B cell (primary cell): ENCODE results near the gene KRT35.

Experiments
- EZH2 ChIP-seq: IDR thresholded peaks from 2 replicates; pipeline ENCODE4 v1.6.1; 2012; ENCODE audit warnings: borderline replicate concordance, low read depth, mild to moderate bottlenecking, moderate library complexity, low read length; ENCODE audit not compliant: insufficient read depth, poor library complexity, severe bottlenecking
- TF ChIP-seq, protein P1 (sequence below): fragments of 200-600 bp; IDR thresholded peaks from one replicate; pipeline ENCODE4 v1.8.0; 2022; ENCODE audit warnings: antibody characterized with exemption, mild to moderate bottlenecking

DNA sequence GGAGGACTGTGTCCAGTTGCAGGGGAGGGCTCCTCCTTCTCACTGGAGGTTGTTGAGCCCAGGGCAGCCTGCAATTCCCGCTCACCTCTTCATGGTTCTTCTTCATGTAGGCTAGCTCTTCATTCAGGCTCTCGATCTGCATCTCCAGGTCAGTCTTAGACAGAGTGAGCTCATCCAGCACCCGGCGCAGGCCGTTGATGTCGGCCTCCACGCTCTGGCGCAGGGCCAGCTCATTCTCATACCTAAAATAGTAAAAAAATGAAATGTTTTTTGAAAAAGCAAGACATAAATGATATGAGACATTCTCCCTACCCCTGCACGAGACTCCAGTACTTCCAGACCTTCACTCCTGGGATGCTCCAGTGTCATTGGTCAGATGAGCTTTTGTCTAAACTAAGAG, 22.3 kb upstream of the KRT35 start:
- TF ChIP-seq, protein P1, sequence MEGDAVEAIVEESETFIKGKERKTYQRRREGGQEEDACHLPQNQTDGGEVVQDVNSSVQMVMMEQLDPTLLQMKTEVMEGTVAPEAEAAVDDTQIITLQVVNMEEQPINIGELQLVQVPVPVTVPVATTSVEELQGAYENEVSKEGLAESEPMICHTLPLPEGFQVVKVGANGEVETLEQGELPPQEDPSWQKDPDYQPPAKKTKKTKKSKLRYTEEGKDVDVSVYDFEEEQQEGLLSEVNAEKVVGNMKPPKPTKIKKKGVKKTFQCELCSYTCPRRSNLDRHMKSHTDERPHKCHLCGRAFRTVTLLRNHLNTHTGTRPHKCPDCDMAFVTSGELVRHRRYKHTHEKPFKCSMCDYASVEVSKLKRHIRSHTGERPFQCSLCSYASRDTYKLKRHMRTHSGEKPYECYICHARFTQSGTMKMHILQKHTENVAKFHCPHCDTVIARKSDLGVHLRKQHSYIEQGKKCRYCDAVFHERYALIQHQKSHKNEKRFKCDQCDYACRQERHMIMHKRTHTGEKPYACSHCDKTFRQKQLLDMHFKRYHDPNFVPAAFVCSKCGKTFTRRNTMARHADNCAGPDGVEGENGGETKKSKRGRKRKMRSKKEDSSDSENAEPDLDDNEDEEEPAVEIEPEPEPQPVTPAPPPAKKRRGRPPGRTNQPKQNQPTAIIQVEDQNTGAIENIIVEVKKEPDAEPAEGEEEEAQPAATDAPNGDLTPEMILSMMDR: no peak
- TF ChIP-seq EZH2: no peak
